NCI-H187 treated with DMSO at 0.1 percent for 48 hours (cell line): ENCODE data around the gene PPP2R5B.

Experiments used
- DNase-seq: peaks from one replicate; lab custom pipeline; 2025; lab: John Stamatoyannopoulos, UW

PPP2R5B gene

DNA sequence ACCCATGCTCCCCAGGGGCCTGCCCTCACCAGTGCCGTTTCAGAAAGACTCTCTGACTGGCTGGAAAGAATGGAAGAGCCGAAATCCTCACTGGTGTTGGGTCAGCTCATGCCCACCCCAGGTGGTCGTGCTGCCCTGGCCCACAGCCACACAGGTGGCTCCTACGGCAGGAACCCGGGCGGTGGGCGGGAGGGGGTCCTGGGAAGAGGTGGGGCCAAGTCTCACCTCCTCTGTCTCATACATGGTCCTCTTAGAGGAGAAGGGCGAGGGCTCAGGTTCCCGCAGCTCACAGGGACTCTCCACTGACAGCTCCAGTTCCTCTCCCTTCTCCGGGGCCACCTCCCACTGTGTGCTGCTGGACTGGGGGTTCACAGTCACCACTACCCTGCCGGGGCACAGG lies 15.7 kb upstream of the PPP2R5B start:
- no peak for DNase-seq

- no peak for DNase-seq
Observed at GRCh38 chr11:64909653-64910343, 14.7 kb upstream of the PPP2R5B start.

- no peak for DNase-seq
Observed at GRCh38 chr11:64910451-64911093, 13.9 kb upstream of the PPP2R5B start.

DNA sequence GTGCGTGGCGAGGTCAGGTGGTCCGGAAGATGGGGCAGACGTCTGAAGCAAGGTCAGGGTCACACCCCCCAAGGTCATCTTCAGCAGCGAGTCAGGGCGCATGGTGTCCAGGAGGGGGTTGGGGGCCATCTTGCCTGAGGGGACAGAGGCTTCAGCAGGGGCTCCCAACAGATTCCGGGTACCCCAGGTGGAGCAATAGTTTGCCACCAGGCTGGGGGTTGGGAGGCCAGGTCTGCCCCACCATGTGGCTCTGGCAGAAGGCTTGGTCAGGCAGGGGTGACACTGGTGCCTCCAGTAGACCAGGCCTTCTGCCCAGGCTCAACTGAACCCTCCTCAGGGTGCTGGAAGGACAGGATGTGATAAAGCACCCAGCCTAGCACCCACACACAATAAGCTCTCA lies 13.3 kb upstream of the PPP2R5B start:
- DNase-seq: no peak

DNA sequence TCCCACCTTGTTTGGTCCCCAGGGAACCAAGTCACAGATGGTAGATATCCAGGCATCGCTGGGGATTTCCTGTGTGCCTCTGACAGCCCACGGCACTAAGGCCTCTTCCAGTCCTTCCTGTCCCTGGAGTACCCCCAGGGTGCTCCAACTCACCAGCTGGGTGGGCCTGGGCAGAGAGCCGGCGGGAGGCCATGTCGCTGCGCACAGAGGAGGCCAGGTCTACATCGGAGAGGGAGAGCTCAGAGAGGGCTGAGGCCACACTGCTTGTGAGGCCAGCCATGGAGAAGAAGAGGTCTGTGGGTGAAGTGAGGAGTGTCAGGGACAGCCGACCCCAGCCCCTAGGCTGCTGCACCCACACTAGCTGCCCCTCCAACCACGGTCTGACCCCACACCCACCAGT lies 12.8 kb upstream of the PPP2R5B start:
- DNase-seq: no peak

GRCh38 chr11:64913171-64913727 lies 11.2 kb upstream of the PPP2R5B start:
- no peak for DNase-seq

DNA sequence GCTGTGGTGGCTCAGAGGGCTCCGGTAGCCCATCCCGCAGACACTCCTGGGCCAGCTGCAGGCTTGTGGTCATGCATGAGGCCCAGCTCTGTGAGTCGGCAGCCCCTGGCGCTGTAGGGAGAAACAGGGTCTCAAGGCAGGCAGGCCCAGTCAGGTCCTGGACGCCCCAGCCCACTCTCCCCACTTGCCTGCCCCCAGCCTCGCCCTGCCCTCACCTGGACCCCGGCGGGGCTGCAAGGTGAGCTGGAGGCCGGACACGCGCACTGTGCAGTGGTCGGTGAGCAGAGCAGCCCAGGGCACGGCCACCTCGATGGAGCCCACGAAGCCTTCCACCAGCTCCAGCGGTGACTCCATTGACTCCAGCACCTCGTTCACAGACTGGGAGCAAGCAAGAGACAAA lies 10.4 kb upstream of the PPP2R5B start:
- DNase-seq: no peak

DNA sequence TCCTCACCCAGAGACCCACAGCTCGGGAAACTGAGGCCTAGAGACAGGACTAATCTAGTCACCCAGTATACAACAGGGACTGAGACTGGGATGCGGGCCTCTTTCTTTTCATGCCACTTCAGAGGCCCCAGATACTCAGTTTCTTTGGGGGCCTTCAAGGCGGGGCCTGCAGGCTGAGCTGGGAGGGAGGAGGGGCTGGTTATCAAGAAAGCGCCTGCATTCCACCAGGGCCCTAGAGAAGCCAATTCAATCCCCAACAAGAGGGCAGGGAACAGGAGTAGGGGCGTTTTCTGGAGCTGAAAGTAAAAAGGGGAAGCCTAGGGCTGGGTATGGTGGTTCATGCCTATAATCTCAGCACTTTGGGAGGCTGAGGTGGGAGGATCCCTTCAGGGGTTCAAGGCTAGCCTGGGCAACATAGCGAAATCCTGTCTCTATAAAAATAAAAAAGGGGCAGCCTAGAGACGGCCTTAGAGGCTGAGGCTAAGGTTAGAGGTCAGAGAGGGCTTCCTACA lies 9.1 kb upstream of the PPP2R5B start:
- DNase-seq: no peak

DNA sequence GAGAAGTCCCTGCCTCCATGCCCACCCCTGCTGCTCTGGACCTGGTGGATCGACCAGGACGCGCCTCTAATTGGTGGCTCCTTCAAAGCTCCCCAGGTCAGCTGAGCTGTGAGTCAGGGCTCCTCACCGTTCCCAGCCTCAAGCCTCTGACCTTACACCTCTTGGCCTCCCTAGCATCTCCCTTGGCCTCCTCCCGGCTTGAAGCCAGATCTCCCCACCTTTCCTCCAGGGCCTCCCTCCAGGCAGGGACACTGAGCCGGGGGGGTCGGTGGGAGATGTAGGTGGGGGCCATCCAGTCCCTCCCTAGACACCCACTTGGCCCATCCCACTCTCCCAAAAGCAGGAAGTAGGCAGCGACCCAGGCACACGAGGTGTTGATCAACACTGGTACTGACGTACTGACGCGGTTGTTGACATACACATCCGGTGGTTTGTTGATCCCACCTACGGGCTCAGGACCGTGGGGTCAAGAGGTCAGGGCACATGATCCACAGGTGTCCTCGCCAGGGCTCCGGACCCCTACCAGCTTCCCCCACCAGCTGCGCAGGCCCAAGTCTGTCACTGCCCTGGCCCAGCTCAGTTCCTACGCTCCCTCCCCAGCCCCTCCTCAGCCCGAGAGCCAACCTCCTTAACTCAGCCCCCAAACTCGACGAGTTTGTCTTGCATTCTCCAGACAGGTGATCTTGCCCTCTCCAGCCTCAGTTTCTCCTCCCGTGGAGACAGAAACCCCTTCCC lies 8.3 kb upstream of the PPP2R5B start:
- DNase-seq: no peak

GRCh38 chr11:64916775-64917662 lies 7.5 kb upstream of the PPP2R5B start, which contains the start of gene ATG2A:
ATG2A (minus strand) TSS chr11:64917209; CDS start chr11:64917135, 74 bp downstream.
- DNase-seq: peak; percentile 97

GRCh38 chr11:64917663-64917995 lies 6.9 kb upstream of the PPP2R5B start:
- DNase-seq: no peak

DNA sequence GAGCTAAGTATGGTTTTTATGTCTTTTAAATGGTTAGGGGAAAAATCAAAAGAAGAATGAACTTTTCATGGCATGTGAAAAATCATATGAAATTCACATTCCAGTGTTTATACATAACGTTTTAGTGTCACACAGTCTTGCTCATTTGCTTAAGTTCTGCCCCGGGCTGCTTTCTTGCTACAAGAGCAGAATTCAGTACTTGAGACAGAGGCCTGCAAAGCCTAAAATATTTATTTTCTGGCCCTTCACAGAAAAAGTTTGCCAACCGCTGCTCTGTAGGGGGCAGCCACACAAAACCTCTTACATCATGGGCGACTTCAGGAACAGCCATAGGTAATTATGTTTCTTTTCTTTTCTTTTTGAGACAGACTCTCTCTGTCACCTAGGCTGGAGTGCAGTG lies 6.5 kb upstream of the PPP2R5B start:
- no peak for DNase-seq

DNA sequence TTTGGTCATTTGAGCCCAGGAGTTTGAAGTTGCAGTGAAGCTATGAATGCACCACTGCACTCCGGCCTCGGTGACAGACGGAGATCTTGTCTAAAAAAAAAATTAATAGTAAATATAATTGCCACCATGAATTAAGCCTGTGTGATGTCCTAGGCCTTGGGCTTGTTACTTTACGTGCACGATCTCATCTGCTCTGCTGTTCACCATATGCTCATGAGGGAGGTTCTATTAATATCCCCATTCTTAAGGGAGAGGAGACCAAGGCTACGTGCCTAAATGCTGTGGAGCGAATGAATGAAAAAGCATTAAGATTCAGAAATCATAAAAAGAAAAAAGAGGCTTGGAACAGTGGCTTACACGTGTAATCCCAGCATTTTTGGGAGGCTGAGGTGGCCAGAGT lies 4.9 kb upstream of the PPP2R5B start:
- no peak for DNase-seq

DNA sequence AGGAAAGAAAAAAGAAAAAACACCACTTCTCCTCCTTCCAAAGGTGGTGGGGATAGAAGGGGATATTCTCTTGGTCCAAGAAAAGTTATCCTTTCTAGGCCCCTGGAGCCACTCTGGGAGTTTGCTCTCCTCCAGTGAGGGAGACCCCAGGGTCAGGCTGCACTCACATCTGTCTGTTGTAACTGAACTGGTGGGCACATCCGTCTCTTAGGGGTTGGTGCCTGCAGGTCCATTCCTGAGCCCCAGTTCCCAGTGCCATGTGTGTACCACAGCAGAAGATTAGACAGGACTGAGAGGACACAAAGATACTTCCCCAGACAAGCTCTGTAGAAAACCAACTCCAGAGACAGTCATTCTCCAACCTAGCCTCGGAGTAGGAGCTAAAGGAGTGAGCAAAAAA lies 4.4 kb upstream of the PPP2R5B start:
- no peak for DNase-seq

DNA sequence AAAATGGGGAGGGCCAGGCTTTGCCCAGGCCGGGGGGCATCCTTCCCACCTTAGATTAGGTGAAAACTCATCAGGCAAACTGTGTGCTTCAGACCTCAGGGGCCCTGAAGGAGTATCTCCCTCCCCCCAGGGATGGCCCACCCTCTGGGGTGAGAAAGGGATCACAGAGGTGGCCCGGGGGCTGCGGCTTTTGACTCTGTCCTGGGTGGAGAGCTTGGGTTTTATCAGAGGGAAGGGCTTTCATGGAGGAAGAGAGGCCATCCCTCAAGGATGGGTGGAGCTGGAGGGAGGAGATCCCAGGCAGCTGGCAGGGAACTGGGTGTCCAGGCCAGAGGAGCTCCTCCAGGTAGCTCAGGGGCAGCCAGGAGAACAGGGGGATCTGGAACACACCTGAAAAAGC lies 3.1 kb upstream of the PPP2R5B start:
- no peak for DNase-seq

DNA sequence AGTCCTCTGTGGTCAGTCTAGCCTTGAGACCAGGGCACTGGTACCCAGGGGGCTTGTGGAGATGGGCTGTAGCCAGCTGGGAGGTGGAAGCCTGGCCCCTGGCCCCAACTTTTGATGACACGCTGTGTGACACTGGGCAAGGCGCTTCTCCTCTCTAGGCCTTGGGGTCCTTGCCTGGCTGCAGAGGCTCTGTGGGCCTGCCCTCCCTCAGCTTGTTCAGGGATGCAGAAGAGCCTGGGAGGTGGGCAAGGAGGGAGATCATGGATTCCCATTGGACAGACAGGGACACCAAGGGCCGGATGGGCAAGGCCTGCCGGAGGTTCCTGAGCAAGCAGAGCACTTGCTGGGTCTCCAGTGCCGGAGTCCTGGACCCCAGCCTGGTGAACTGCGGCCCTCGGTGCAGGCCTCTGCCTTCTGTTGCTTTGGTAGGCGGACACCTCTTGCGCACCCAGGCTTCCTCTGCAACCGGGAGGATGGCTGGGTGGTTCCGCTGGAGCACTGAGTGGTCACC lies 1.3 kb upstream of the PPP2R5B start:
- no peak for DNase-seq

GRCh38 chr11:64924910-64925284 lies 408 bp downstream of the PPP2R5B start:
- DNase-seq: no peak

DNA sequence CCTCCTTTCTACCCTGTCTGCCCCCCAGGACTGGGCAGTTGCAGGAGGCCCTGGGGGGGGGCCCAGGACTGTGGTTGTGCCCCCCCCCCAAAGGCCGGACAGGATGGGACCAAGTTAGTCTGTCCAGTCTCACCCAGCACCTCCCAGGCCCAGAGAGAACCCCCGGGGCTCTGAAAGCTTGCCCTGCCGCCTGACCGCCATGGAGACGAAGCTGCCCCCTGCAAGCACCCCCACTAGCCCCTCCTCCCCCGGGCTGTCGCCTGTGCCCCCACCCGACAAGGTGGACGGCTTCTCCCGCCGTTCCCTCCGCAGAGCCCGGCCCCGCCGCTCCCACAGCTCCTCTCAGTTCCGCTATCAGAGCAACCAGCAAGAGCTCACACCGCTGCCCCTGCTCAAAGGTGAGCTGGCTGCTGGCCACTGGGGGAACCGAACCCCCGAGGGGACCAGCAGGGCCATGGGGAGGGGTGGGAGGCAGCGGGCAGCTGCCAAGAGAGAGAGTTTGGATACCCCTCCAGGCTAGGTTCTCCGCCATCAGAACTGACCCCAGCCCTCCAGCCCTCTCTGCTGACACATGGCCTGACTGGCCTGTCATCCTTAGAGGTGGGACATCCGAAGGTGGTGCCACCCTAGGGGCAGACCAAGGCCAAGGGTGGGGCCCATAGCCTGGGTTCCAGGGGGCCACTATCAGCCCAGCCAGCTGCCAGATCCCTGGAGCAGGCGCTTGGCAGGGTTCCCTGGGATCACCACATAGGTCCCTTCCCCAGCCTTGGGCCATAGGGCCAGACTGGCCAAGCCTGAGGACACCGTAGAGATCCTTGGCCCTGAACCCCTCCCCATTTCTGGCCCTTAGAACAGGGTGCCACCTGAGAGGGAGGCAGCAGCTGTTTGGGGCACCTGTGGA lies 1.3 kb downstream of the PPP2R5B start:
- DNase-seq: no peak

DNA sequence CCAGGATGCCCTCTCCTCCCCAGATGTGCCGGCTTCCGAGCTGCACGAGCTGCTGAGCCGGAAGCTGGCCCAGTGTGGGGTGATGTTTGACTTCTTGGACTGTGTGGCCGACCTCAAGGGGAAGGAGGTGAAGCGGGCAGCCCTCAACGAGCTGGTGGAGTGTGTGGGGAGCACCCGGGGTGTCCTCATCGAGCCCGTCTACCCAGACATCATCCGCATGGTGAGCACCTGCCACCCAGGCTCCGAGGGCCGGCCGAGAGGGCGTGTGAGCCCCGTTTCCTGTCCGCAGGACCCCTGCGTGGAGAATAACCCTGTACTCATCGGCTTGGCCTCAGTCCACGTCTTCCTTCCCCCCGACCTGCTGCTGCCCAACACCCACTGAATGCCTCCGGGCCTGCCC lies 2.2 kb downstream of the PPP2R5B start:
- DNase-seq: no peak

DNA sequence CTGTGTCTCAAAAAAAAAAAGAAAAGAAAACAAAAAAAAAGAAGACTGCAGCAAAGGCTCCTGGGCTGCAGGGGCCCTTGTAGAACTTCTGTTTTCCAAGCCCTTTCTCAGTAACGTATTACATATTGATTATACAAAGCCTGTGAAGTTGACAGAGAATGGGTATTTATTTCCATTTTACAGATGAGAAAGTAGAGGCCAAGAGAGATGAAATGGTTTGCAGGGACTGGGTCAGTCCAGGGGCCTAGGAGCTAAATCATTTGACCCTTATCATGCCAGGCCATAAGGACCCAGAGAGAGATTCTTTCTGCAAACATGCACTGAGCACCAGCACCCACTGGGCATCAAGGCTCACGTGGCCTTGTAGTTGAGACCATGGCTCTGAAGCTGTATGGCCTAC lies 4.5 kb downstream of the PPP2R5B start:
- no peak for DNase-seq

DNA sequence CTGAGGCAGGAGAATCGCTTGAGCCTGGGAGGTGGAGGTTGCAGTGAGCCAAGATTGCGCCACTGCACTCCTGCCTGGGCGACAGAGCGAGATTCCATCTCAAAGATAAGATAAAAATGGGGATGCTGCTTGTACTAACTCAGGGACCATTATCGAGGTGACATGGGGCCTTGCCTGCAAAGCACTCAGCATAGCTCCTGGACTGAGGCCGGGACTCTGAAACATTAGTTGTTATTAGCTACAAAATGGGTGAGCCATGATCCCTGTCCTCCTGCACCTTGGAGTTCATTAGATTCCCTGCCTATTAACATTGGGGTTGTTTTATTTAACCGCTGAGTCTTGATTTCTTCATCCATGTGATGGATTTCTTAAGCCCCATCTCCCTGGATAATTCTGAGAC lies 5.1 kb downstream of the PPP2R5B start:
- no peak for DNase-seq
